ENCODE data around the gene SLC22A4. TPM values are rescaled to one million over a fixed set of nuclear protein-coding genes. Genes with fewer than 3 reads are reported as not detected.

The SLC22A4 gene
- total and polyA plus RNA-seq, 2 of the 8 experiments (the other 6 are each of a cell fraction or from before 2014, with no cell fraction given): 0.45 to 0.60 TPM

DNA sequence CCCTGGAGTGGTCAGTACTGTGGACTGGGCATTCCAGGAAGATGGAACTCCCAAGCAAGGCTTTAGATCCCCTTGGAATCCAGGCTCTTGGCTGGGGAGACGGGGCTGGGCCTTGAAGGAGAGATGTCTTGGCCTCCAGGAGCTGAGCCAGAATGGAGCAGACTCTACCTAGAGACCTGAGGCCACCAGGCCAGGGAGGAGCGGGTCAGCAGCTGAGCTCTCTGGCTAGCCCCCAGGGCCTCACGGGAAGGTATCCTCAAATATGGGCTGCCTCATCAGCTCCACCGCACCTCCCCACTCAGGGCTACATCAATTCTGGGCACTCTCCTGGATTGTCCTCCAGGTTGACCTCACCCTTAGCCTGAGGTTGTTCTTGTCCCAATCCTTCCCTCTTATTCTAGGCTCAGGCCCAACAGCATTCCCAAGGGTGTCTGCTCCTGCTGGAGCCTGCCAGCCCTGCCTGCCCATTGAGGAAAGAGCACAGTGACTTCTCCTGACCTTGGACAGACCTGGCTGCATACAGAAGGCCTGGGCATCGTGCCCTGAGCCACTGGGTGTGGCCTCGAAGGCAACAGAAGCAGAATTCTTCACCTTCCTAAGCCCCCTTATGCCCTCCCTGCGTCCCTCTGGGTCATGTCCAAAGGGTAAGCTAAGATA lies 39.7 kb upstream of the SLC22A4 start:
- no peaks in the 10 kb centered on the region for H3K79me1 ChIP-seq (ENCODE audit: low read depth, low read length)
- CTCF ChIA-PET (ENCODE audit: partially characterized antibody): interaction anchor here (0.6 to 9.3 kb wide), 8 partner anchors 9 to 211 kb away, joined by 3 to 96 read pairs (median 5); no protein-coding TSS in a partner anchor

More for the DNA sequence above, 39.7 kb upstream of the SLC22A4 start:
- Histone ChIP-seq H3K9me3 (ENCODE audit: insufficient read depth in 2 of 2, low read depth in 1 of 2, low read length in 1 of 2) (no peaks in the 10 kb centered on the region), H3K23ac (ENCODE audit: insufficient read length) (no peak overlapping the region), H3K14ac (ENCODE audit: insufficient read length) (no peak overlapping the region), H4K5ac (ENCODE audit: insufficient read length, low read depth, low read length) (no peak overlapping the region), H4K20me1 (replicated peaks in 1 of 2; ENCODE audit: control insufficient read depth in 1 of 2, insufficient read depth in 2 of 2, low read length in 2 of 2) (no peaks in the 10 kb centered on the region), H3K36me3 (ENCODE audit: control insufficient read depth in 2 of 4, insufficient read depth in 4 of 4, low read length in 3 of 4) (no peaks in the 10 kb centered on the region), H4K91ac (replicated peaks; ENCODE audit: insufficient read length, low read length) (no peak overlapping the region), H2BK5ac (ENCODE audit: low read depth, low read length) (no peak overlapping the region), H3K4ac (replicated peaks; ENCODE audit: insufficient read length, low read depth, low read length) (no peak overlapping the region), H2BK12ac (ENCODE audit: low read depth, low read length) (no peak overlapping the region), H3K27ac (ENCODE audit: low read depth, low read length) (no peak overlapping the region), H2AK5ac (ENCODE audit: low read depth, low read length) (no peak overlapping the region), H2AFZ (ENCODE audit: low read length) (no peak overlapping the region), H3K56ac (replicated peaks; ENCODE audit: insufficient read length, low read depth, low read length) (no peak overlapping the region), H2BK15ac (ENCODE audit: low read length) (no peak overlapping the region), H3K9ac (replicated peaks in 1 of 4; ENCODE audit: extremely low read depth in 1 of 4, low read depth in 3 of 4, low read length in 3 of 4) (no peak overlapping the region), H2BK20ac (ENCODE audit: low read length) (no peak overlapping the region), H4K8ac (ENCODE audit: extremely low read depth, insufficient read depth, low read length) (no peak overlapping the region), H2BK120ac (replicated peaks; ENCODE audit: low read depth, low read length) (no peak overlapping the region), H3K4me1 (replicated peaks in 1 of 4; ENCODE audit: control insufficient read depth in 3 of 4, insufficient read depth in 4 of 4, low read length in 3 of 4) (peaks cover 5 to 16% (median 6%) of the 10 kb centered on the region in 4 experiments), H3K4me3 (ENCODE audit: extremely low read depth in 1 of 4, insufficient read depth in 2 of 4, low read depth in 3 of 4, low read length in 4 of 4) (no peak overlapping the region), H3K23me2 (ENCODE audit: low read depth, low read length) (peaks cover 10% of the 10 kb centered on the region; the same call in 1 of the 2 replicates), H3K18ac (ENCODE audit: extremely low read depth, low read length) (no peak overlapping the region), H3K27me3 (replicated peaks in 1 of 4; ENCODE audit: control insufficient read depth in 3 of 4, extremely low read depth in 1 of 4, insufficient read depth in 3 of 4, low read length in 3 of 4) (peaks cover 0 to 10% (median 9%) of the 10 kb centered on the region in 4 experiments; a peak in 3 of 7 replicates), H3K4me2 (ENCODE audit: insufficient read depth in 1 of 2, low read depth in 2 of 2, low read length in 2 of 2) (no peak overlapping the region), H3K79me2 (ENCODE audit: control insufficient read depth in 1 of 2, insufficient read depth in 2 of 2, low read length in 2 of 2) (no peaks in the 10 kb centered on the region)
- DNase-seq (ENCODE audit: low read depth in 1 of 2, low spot score in 2 of 2) (no peak), FAIRE-seq (no peak)
- WGBS, 2 experiments (ENCODE audit: extremely low coverage in 1 of 2, insufficient coverage in 1 of 2, insufficient read length in 1 of 2, insufficient replicate concordance in 2 of 2, low coverage in 1 of 2, low lambda C conversion rate in 2 of 2, missing lambda C conversion rate in 1 of 2): 81% methylated on average over 7 of the region's 7 CpGs; no CpG with 5 or more reads in 1 of the 2 experiments
- TF ChIP-seq, protein P1, sequence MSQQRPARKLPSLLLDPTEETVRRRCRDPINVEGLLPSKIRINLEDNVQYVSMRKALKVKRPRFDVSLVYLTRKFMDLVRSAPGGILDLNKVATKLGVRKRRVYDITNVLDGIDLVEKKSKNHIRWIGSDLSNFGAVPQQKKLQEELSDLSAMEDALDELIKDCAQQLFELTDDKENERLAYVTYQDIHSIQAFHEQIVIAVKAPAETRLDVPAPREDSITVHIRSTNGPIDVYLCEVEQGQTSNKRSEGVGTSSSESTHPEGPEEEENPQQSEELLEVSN (IDR thresholded peaks at IDR 0.05): no peak
- TF ChIP-seq KDM4A (IDR thresholded peaks at IDR 0.05; ENCODE audit: low read depth, low read length, severe bottlenecking) (no peak), JUND (IDR thresholded peaks at IDR 0.05; ENCODE audit: low read length) (no peak), CTBP2 (IDR thresholded peaks at IDR 0.05; ENCODE audit: borderline replicate concordance, insufficient read depth, insufficient read length, low read length) (no peak), SIN3A (conservative IDR thresholded peaks at IDR 0.05 in 1 of 2, IDR thresholded peaks at IDR 0.05 in 1 of 2; ENCODE audit: low read depth in 1 of 2, low read length in 2 of 2) (no peak), TAF1 (IDR thresholded peaks at IDR 0.05; ENCODE audit: low read depth, low read length) (no peak), SAP30 (IDR thresholded peaks at IDR 0.05; ENCODE audit: insufficient read depth, insufficient replicate concordance, low read length) (no peak), RFX5 (IDR thresholded peaks at IDR 0.05; ENCODE audit: borderline replicate concordance, low read depth, low read length) (no peak), NANOG (IDR thresholded peaks at IDR 0.05; ENCODE audit: insufficient read depth, low read depth, low read length, poor library complexity, severe bottlenecking) (no peak)
- POLR2A ChIA-PET (ENCODE audit: partially characterized antibody): no interaction called here

Data from H1 (cell line).